ENCODE measurements around the gene PREP.

PREP gene

DNA sequence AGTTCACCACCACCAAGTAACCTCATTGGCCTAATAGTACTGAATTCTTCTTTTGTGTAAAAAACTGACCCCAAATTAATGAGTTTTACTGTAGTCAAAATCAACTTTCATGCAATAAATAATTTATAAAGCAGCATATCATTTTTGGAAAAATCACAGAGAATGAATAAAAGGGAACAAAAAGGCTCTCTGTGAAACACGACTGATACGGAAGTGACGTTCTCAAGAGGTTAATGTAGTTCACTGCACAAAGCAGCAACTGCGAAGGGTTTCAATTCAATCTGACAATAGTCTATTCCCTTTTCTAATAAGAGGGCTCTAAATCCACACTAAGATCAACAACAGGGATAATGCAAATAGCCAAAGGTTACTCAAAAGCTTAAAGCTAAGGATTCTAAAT, 70.3 kb downstream of the PREP start (continued):
- TF ChIP-seq, protein P1, sequence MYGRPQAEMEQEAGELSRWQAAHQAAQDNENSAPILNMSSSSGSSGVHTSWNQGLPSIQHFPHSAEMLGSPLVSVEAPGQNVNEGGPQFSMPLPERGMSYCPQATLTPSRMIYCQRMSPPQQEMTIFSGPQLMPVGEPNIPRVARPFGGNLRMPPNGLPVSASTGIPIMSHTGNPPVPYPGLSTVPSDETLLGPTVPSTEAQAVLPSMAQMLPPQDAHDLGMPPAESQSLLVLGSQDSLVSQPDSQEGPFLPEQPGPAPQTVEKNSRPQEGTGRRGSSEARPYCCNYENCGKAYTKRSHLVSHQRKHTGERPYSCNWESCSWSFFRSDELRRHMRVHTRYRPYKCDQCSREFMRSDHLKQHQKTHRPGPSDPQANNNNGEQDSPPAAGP (tag by site-specific recombination; IDR thresholded peaks at IDR 0.05): no peak
- TF ChIP-seq MEIS1 (CRISPR knock-in tag; IDR thresholded peaks at IDR 0.05; ENCODE audit: borderline replicate concordance): no peak

DNA sequence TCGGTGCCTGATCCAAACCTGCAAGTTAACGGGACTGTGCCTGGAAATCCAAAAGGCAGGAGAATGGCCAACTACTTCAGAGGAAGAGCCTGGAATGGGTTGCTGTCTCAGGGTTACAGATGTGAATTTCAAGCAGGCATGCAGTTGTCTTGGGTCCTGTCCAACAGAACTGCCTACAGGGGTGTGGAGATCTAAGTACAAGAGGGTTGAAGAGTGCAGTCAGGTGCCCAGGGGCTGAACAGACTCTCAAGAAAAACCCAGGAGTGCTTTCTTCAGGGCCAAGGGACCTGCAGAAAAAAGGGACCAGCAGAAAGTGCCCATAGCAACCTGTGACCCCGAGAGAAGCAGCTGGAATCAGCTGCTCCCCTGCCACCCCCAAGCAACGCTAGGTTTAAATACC, 71.0 kb downstream of the PREP start:
- no peak overlapping the region for H3K4me3 ChIP-seq (ENCODE audit: low read depth, low read length)
- peaks cover 13% of the 10 kb centered on the region for H3K4me1 ChIP-seq (ENCODE audit: control insufficient read depth, insufficient read depth, low read length)
- H3K9me3 ChIP-seq (ENCODE audit: control insufficient read depth, insufficient read depth, low read depth, low read length): no peaks in the 10 kb centered on the region
- ChIA-PET POLR2A (no interaction called here), CTCF (no interaction called here)
- TF ChIP-seq, protein P2, sequence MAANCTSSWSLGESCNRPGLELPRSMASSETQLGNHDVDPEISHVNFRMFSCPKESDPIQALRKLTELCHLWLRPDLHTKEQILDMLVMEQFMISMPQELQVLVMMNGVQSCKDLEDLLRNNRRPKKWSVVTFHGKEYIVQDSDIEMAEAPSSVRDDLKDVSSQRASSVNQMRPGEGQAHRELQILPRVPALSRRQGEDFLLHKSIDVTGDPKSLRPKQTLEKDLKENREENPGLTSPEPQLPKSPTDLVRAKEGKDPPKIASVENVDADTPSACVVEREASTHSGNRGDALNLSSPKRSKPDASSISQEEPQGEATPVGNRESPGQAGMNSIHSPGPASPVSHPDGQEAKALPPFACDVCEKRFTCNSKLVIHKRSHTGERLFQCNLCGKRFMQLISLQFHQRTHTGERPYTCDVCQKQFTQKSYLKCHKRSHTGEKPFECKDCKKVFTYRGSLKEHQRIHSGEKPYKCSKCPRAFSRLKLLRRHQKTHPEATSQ (tag by site-specific recombination; IDR thresholded peaks at IDR 0.05): no peak
- TF ChIP-seq ZNF501 (tag by site-specific recombination; IDR thresholded peaks at IDR 0.05) (no peak), GFI1B (tag by site-specific recombination; IDR thresholded peaks at IDR 0.05) (no peak), ZNF677 (tag by site-specific recombination; IDR thresholded peaks at IDR 0.05) (no peak), HOXC10 (CRISPR knock-in tag; IDR thresholded peaks at IDR 0.05) (no peak), ZNF335 (tag by site-specific recombination; conservative IDR thresholded peaks at IDR 0.05) (no peak), ZNF138 (tag by site-specific recombination; IDR thresholded peaks at IDR 0.05; ENCODE audit: borderline replicate concordance) (no peak), ZNF350 (tag by site-specific recombination; IDR thresholded peaks at IDR 0.05) (no peak), ZNF23 (tag by site-specific recombination; IDR thresholded peaks at IDR 0.05; ENCODE audit: borderline replicate concordance) (no peak), ZBTB48 (tag by site-specific recombination; IDR thresholded peaks at IDR 0.05) (no peak), ZFP37 (tag by site-specific recombination; IDR thresholded peaks at IDR 0.05) (no peak), ZBTB20 (tag by site-specific recombination; IDR thresholded peaks at IDR 0.05) (no peak), ZNF2 (tag by site-specific recombination; IDR thresholded peaks at IDR 0.05) (no peak), ZSCAN23 (tag by site-specific recombination; IDR thresholded peaks at IDR 0.05) (no peak), ZNF514 (tag by site-specific recombination; IDR thresholded peaks at IDR 0.05) (no peak), ZNF324 (tag by site-specific recombination; IDR thresholded peaks at IDR 0.05) (no peak)
- TF ChIP-seq, protein P3, sequence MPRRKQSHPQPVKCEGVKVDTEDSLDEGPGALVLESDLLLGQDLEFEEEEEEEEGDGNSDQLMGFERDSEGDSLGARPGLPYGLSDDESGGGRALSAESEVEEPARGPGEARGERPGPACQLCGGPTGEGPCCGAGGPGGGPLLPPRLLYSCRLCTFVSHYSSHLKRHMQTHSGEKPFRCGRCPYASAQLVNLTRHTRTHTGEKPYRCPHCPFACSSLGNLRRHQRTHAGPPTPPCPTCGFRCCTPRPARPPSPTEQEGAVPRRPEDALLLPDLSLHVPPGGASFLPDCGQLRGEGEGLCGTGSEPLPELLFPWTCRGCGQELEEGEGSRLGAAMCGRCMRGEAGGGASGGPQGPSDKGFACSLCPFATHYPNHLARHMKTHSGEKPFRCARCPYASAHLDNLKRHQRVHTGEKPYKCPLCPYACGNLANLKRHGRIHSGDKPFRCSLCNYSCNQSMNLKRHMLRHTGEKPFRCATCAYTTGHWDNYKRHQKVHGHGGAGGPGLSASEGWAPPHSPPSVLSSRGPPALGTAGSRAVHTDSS (tag by site-specific recombination; IDR thresholded peaks at IDR 0.05): no peak
- TF ChIP-seq, protein P1 (tag by site-specific recombination; IDR thresholded peaks at IDR 0.05): no peak
- TF ChIP-seq, protein P4, sequence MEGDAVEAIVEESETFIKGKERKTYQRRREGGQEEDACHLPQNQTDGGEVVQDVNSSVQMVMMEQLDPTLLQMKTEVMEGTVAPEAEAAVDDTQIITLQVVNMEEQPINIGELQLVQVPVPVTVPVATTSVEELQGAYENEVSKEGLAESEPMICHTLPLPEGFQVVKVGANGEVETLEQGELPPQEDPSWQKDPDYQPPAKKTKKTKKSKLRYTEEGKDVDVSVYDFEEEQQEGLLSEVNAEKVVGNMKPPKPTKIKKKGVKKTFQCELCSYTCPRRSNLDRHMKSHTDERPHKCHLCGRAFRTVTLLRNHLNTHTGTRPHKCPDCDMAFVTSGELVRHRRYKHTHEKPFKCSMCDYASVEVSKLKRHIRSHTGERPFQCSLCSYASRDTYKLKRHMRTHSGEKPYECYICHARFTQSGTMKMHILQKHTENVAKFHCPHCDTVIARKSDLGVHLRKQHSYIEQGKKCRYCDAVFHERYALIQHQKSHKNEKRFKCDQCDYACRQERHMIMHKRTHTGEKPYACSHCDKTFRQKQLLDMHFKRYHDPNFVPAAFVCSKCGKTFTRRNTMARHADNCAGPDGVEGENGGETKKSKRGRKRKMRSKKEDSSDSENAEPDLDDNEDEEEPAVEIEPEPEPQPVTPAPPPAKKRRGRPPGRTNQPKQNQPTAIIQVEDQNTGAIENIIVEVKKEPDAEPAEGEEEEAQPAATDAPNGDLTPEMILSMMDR (tag by site-specific recombination; IDR thresholded peaks at IDR 0.05): no peak
- H3K27ac ChIP-seq (ENCODE audit: extremely low read depth, low read depth, low read length): no peak overlapping the region
- peaks cover 4 to 56% of the 10 kb centered on the region in 2 experiments; a peak in 2 of 3 replicates for H3K36me3 ChIP-seq (ENCODE audit: control insufficient read depth in 2 of 2, insufficient read depth in 1 of 2, low read length in 2 of 2)
